Central memory CD4-positive, alpha-beta T cell (primary cell): ENCODE results near the gene UBA3.

Source experiments
- DNase-seq: peaks from one replicate; pipeline ENCODE4 v3.0.0; 2022

Gene UBA3

DNA sequence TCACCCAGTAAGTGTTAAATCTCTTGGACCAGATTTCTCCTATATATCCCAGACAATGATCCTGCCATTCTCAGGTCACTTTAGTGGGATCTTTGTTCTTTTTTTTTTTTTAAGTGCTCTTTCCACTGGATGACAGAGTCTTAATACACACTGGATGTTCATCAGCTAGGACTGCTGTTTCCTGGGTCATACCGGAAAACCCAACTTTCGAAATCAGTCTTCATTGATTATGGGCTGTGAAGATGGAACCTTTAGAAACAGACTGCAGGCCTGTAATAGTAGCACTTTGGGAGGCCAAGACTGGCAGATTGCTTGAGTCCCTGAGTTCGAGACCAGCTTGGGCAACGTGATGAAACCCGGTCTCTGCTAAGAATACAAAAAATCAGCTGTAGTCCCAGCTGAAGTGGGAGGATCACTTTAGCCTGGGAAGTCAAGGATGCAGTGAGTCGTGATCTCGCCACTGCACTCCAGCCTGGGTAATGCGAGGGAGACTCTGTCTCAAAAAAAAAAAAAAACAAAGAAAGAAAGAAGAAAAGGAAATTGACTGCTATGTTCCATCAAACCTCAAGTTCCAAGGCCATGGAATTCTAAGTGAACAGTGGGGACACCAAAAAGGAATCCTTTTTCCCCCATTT is 69.0 kb downstream of the UBA3 start:
- no peak for DNase-seq

DNA sequence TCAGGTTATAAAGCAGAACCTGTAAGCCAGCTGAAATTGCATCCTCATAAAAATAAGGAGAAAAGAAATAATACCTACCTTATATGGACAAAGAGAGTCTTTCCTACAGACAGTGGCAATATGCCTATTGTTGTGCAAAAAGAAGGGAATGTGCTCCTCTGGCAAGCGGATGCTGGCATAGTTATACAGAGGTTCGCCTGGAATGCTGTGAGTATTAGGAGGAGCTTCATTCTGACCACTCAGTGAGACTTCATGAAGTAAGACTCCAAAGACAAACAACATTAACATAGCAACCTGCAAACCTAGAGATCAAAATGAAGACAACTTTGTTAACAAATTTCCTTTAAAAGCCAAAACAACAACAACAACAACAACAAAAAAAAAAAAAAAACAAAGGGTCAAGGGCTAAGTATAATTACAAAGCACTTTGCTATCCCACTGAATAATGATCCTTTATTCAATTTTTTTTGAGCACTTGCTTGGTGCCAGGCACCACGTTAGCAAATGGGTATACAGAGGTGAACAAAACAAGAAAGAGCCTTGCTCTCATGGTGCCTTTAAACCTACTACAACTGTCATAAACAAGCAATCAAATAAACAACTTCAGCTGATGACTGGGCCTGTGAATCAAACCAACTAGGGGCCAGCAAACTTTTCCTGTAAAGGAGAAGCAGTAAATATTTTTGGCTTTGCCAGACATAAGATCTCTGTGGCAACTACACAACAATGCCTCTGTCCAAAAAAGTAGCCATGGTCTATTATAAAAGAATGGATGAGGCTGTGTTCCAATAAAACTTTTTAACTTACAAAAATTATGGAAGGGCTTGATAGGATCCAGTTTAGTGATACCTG is 70.4 kb downstream of the UBA3 start:
- DNase-seq, result no peak

DNA sequence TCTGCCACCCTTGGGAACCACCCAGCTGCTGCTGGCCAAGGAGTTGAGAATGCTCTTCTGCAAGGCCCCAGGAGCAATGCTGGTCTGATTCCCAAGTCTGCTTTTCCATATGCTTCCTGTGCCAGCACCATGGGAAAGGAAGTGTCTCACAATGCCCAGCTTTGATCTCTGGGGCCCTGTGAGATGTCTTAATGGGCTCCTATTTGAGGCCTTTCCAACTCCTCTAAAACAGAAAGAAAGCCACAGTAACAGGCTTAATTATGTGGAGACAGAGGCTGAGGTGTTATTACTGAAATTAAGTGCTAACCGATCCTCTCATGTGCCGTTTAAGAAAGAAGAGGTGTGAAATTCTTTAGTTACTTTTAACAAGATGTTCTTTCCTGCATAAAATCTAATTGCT is 71.2 kb downstream of the UBA3 start:
- no peak for DNase-seq

DNA sequence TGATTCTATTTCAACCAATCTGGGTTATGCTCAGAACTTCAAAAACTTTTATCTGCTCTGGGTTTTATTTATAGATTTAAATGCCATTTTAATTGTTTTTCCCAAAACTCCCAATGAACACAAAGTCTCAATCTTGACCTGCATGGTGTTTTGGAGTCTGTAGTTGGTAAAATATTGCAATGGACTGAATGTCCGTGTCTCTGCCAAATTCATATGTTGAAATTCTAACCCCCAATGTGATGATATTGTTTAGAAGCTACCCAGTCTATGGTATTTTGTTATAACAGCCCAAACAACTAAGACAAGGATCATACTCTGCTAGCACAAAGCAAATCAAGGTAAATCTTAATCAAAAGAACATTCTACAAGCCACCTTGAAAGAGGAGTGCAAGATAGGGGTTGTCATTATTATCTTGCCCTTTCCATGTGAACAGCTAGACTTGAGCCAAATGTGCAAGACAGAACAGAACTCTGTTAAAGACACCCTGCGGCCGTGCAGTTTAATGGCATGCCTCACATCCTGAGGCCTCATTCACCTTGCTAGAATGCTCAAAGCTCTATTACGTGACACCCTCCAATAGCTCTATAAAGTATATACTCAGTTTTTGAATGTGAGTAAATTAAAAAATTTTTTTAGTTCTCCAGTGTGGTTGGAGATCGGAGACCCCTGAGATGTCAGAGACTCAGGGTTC is 74.2 kb downstream of the UBA3 start:
- no peak for DNase-seq

DNA sequence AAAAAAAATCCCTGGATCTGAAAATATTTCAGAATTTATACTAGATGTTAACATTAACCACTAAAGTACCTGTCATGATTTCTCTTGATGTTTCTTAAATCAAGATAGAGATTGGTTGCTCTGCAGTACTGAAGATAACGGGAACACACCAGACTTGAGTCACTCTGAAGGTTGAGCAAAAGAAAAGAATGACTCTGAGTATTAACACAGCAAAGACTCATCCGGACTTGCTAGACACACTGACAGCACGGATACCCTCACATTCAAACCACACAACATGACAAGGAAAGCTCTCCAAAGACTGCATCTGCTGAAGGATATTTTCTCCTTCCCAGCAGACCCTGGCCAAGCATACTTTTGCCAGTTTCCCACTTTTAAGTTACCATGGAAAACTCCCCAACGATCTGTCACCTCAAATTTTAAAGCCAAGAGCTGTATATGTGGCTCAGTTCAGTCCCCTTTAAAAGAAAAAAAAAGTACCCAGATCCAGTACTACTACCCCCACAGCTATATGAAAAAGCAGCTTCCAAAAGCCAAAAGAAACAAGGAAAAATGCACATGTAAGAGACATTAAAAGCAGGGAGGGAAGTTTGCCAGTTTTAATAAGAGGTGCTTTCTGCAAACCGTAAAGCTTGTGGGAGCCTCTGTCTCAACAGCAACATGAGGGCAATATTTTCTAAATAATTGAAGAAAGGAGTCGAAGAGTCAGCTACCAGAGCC is 74.9 kb downstream of the UBA3 start:
- DNase-seq, result no peak
